Measurements from ENCODE around the gene SCRN3.
"Not testable (repeated sequence)": the region's sequence is repeated elsewhere in the genome, so short reads cannot be mapped to it uniquely, and the experiment has no call there.

Gene SCRN3

GRCh38 chr2:174395284-174395968 is at the start of gene SCRN3:
SCRN3 (plus strand) TSS chr2:174395730; CDS start chr2:174398284, 2,554 bp downstream.
- DNase-seq = peak; percentile 65

GRCh38 chr2:174350018-174350417 is 45.5 kb upstream of the SCRN3 start:
- no peak for DNase-seq

- no peak for DNase-seq
Observed at GRCh38 chr2:174350593-174351181, 44.8 kb upstream of the SCRN3 start.

- no peak for DNase-seq
Observed at GRCh38 chr2:174353004-174353403, 42.5 kb upstream of the SCRN3 start.

GRCh38 chr2:174356347-174356746 is 39.2 kb upstream of the SCRN3 start:
- no peak for DNase-seq

GRCh38 chr2:174359663-174360062 is 35.9 kb upstream of the SCRN3 start:
- DNase-seq = not testable (repeated sequence)

GRCh38 chr2:174362949-174363348 is 32.6 kb upstream of the SCRN3 start:
- no peak for DNase-seq

GRCh38 chr2:174363492-174364225 is 31.9 kb upstream of the SCRN3 start:
- not testable (repeated sequence) for DNase-seq

GRCh38 chr2:174364628-174365027 is 30.9 kb upstream of the SCRN3 start:
- no peak for DNase-seq

GRCh38 chr2:174365571-174365970 is 30.0 kb upstream of the SCRN3 start:
- no peak for DNase-seq

- no peak for DNase-seq
Observed at GRCh38 chr2:174368691-174369090, 26.8 kb upstream of the SCRN3 start.

GRCh38 chr2:174376967-174377366 is 18.6 kb upstream of the SCRN3 start:
- DNase-seq = no peak

GRCh38 chr2:174383796-174384195 is 11.7 kb upstream of the SCRN3 start:
- no peak for DNase-seq

- DNase-seq = no peak
Observed at GRCh38 chr2:174385201-174385600, 10.3 kb upstream of the SCRN3 start.

- not testable (repeated sequence) for DNase-seq
Observed at GRCh38 chr2:174388706-174389105, 6.8 kb upstream of the SCRN3 start.

GRCh38 chr2:174389542-174389941 is 6.0 kb upstream of the SCRN3 start:
- no peak for DNase-seq

GRCh38 chr2:174390303-174390702 is 5.2 kb upstream of the SCRN3 start:
- DNase-seq = not testable (repeated sequence)

- no peak for DNase-seq
Observed at GRCh38 chr2:174392706-174393105, 2.8 kb upstream of the SCRN3 start.

GRCh38 chr2:174395969-174396630 is 570 bp downstream of the SCRN3 start:
- no peak for DNase-seq

- DNase-seq = no peak
Observed at GRCh38 chr2:174397773-174398172, 2.2 kb downstream of the SCRN3 start.

- no peak for DNase-seq
Observed at GRCh38 chr2:174399171-174399570, 3.6 kb downstream of the SCRN3 start.

- DNase-seq = no peak
Observed at GRCh38 chr2:174400853-174401252, 5.3 kb downstream of the SCRN3 start.

GRCh38 chr2:174403628-174404027 is 8.1 kb downstream of the SCRN3 start:
- no peak for DNase-seq
